Measurements from ENCODE around the gene MCMBP. TPM values are rescaled to one million over a fixed set of nuclear protein-coding genes. Genes with fewer than 3 reads are reported as not detected.

The MCMBP gene
- 62.0 TPM for total RNA-seq

GRCh38 chr10:119872610-119872859 lies at the start of gene MCMBP:
Gene MCMBP (minus strand): TSS chr10:119872843. CDS start chr10:119872584, 259 bp downstream.

GRCh38 chr10:119892188-119893065 lies 19.8 kb upstream of the MCMBP start, which contains the start of gene SEC23IP:
Gene SEC23IP (plus strand): TSS chr10:119892730. CDS start chr10:119892783, 53 bp downstream.

Other genes with a start within 250 kb of the MCMBP start
- 11.4 TPM for gene BAG3, start 221.5 kb downstream of the MCMBP start, total RNA-seq
- 69.1 TPM for gene INPP5F, start 146.8 kb downstream of the MCMBP start, total RNA-seq
- gene SEC23IP, start 19.9 kb upstream of the MCMBP start, total RNA-seq, result 27.5 TPM

Data from camera-type eye (tissue), 1 donor.